ENCODE data around the gene MMP13. TPM values are rescaled to one million over a fixed set of nuclear protein-coding genes. Genes with fewer than 3 reads are reported as not detected.

The MMP13 gene
- total and polyA plus RNA-seq, 2 of the 13 experiments (the other 11 are each of a cell fraction or from before 2014, with no cell fraction given) = not detected

GRCh38 chr11:102920118-102920684, 35.3 kb downstream of the MMP13 start:
- Histone ChIP-seq H4K20me1 (ENCODE audit: insufficient read depth, low read length) (no peaks in the 10 kb centered on the region), H3K4me1 (ENCODE audit: insufficient read depth, low read length) (no peaks in the 10 kb centered on the region), H3K9ac (ENCODE audit: insufficient read depth, low read depth, low read length) (no peak overlapping the region), H3K36me3 (replicated peaks in 1 of 2; ENCODE audit: control insufficient read depth in 1 of 2, insufficient read depth in 2 of 2, low read length in 2 of 2) (no peaks in the 10 kb centered on the region), H3K79me2 (ENCODE audit: insufficient read depth, low read length) (no peaks in the 10 kb centered on the region), H3K4me2 (ENCODE audit: low read depth, low read length) (no peak overlapping the region), H3K27me3 (ENCODE audit: control insufficient read depth in 1 of 2, insufficient read depth in 2 of 2, low read length in 2 of 2) (no peaks in the 10 kb centered on the region), H2AFZ (ENCODE audit: low read length) (no peak overlapping the region), H3K9me3 (ENCODE audit: low read length) (no peaks in the 10 kb centered on the region), H3K27ac (ENCODE audit: extremely low read length, insufficient read depth, low read length) (no peak overlapping the region), H3K4me3 (replicated peaks in 1 of 3; ENCODE audit: insufficient read depth in 1 of 3, low read depth in 2 of 3, low read length in 3 of 3) (no peak overlapping the region)
- TF ChIP-seq TEAD2 (CRISPR knock-in tag; IDR thresholded peaks at IDR 0.05) = no peak
- TF ChIP-seq ARID3A (IDR thresholded peaks at IDR 0.05; ENCODE audit: low read depth, low read length) = no peak
- no peak for TF ChIP-seq ZFP91 (CRISPR knock-in tag; IDR thresholded peaks at IDR 0.05; ENCODE audit: borderline replicate concordance)
- TF ChIP-seq ZGPAT (CRISPR knock-in tag; IDR thresholded peaks at IDR 0.05) = no peak
- TF ChIP-seq ONECUT2 (CRISPR knock-in tag; IDR thresholded peaks at IDR 0.05) = no peak
- no peak for TF ChIP-seq PHF20 (CRISPR knock-in tag; IDR thresholded peaks at IDR 0.05)
- no peak for TF ChIP-seq MTF2 (CRISPR knock-in tag; IDR thresholded peaks at IDR 0.05; ENCODE audit: borderline replicate concordance)
- TF ChIP-seq GLI4 (CRISPR knock-in tag; IDR thresholded peaks at IDR 0.05; ENCODE audit: borderline replicate concordance) = no peak
- no peak for TF ChIP-seq ISL2 (CRISPR knock-in tag; IDR thresholded peaks at IDR 0.05)
- TF ChIP-seq ZNF33B (CRISPR knock-in tag; IDR thresholded peaks at IDR 0.05) = no peak
- no peak for TF ChIP-seq SIX1 (CRISPR knock-in tag; IDR thresholded peaks at IDR 0.05; ENCODE audit: borderline replicate concordance)
- no peak for TF ChIP-seq KLF9 (CRISPR knock-in tag; IDR thresholded peaks at IDR 0.05; ENCODE audit: low read depth)
- no peak for TF ChIP-seq SIN3A (IDR thresholded peaks at IDR 0.05; ENCODE audit: borderline replicate concordance, low read depth, low read length)
- no peak for TF ChIP-seq ZUFSP (CRISPR knock-in tag; IDR thresholded peaks at IDR 0.05; ENCODE audit: borderline replicate concordance)
- intact Hi-C loops (cut with micrococcal nuclease; ENCODE audit: unreplicated experiment) = no loop called here
- DNase-seq (ENCODE audit: low spot score) (no peak), FAIRE-seq (no peak), ATAC-seq (no peak)
- in situ Hi-C loops (cut with HindIII; ENCODE audit: extremely low pct_ligation_motif_present, low pct_unique_long_range_greater_than_20kb) = no loop called here
- BruUV-seq (replicated peaks) = no TSS peak
- 29% methylated on average over 13 of the region's 13 CpGs for WGBS (ENCODE audit: low lambda C conversion rate)
- ChIA-PET CTCF (ENCODE audit: low intra/inter-chr PET ratio, low total read pairs) (no interaction called here), POLR2A (no interaction called here)
